NCI-H2081 treated with DMSO at 0.1 percent for 48 hours (cell line): ENCODE results near the gene KBTBD12.
"Not testable (repeated sequence)": the region's sequence is repeated elsewhere in the genome, so short reads cannot be mapped to it uniquely, and the experiment has no call there.

ENCODE experiments used
- DNase-seq: peaks from one replicate; lab custom pipeline; 2025; lab: John Stamatoyannopoulos, UW

The KBTBD12 gene

DNA sequence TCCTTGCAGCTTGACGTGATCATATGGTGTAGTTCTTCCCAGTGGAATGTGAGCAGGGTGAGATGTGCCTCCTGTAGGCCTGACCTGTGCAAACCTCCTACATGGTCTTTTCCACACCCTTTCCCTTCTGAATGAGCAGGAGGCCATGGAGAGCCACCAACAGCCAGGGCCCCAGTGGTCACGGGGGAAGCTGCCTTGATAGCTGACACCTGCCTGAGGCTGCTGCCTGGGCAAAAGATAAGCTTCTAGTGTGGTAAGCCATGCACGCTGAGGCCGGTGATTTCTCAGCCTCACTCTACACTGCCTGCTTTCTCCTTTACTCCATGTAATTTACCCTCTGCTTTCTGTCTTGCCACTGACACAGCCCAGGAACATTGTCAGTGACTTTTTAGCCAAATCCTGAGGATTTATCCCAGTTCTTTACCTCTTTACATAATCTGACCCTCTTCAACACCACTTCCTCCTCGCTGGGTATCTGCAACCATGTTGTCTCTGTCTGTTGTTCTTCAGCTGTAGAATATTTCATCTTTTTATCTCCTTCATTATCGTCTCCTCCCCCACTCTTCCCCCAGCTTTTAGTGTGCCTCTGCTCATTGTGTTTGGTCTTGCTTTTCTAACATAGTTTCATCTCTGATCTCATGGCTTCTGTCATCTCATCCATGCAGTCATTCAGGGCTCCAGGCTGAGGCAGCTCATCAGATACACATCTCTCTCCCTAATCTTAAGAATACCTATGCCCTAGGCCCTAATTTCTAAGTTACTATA lies 11.2 kb upstream of the KBTBD12 start:
- DNase-seq = no peak

DNA sequence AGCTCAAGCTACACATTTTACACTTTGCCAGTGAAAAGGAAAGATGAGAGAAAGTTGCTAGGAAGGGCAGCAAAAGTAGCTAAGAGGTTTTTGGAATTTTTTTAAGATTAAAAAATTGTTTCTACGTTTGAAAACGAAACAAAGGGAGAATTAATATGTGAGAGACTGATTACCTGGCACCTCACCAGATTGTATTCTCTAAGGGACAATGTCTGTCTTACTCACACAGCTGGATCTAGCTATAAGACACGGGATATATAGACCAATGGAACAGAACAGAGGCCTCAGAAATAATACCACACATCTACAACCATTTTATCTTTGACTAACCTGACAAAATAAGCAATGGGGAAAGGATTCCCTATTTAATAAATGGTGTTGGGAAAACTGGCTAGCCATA lies 9.5 kb upstream of the KBTBD12 start:
- DNase-seq = no peak

DNA sequence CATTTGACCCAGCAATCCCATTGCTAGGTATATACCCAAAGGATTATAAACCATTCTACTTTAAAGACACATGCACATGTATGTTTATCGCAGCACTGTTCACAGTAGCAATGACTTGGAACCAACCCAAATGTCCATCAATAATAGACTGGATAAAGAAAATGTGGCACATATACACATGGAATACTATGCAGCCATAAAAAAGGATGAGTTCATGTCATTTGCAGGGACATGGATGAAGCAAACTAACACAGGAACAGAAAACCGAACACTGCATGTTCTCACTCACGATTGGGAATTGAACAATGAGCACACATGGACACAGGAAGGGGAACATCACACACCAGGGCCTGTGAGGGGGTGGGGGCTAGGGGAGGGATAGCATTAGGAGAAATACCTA lies 8.4 kb upstream of the KBTBD12 start:
- DNase-seq = not testable (repeated sequence)

GRCh38 chr3:127908202-127908601 lies 6.8 kb upstream of the KBTBD12 start:
- DNase-seq = no peak

DNA sequence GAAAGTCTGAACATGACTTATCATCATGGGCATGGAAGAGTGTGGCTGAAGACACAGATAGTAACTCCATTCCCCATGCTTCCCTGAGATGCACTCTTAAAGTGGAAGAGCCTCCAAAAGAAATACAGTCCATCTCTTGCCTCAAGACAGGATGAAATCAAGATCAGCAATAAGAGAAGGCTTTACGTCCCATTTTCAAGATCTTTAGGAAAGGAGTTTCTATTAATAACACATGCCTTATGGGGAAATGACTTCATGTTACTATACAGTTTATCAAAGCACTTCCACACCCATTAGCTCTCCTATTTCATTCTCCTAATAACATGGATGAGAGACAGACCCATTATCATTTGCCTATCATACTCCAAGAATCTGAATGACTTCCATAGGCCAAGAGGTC lies 6.1 kb upstream of the KBTBD12 start:
- no peak for DNase-seq

DNA sequence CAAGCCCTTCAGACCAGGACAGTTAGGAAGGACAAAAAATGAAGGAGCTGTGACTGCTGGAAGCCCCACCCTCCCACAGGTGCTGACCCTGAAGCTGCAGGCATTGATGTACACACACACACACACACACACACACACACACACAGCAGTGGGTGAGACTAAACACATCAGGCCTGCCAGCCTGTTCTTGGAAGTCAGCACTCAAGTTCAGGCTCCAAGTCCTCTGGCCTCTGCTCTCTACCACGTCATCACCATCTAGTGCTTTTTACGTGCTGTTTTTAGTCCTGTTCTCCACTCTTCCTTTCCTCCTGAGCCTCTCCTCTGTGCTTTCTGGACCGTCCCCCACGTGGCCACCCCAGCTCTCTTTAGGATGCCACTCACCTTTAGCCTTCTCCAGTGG lies 5.4 kb upstream of the KBTBD12 start:
- DNase-seq = no peak

- no peak for DNase-seq
Observed at GRCh38 chr3:127911421-127911931, 3.6 kb upstream of the KBTBD12 start.

- DNase-seq = not testable (repeated sequence)
Observed at GRCh38 chr3:127913841-127914240, 1.2 kb upstream of the KBTBD12 start.

GRCh38 chr3:127914584-127914983 lies 448 bp upstream of the KBTBD12 start:
- DNase-seq = no peak

DNA sequence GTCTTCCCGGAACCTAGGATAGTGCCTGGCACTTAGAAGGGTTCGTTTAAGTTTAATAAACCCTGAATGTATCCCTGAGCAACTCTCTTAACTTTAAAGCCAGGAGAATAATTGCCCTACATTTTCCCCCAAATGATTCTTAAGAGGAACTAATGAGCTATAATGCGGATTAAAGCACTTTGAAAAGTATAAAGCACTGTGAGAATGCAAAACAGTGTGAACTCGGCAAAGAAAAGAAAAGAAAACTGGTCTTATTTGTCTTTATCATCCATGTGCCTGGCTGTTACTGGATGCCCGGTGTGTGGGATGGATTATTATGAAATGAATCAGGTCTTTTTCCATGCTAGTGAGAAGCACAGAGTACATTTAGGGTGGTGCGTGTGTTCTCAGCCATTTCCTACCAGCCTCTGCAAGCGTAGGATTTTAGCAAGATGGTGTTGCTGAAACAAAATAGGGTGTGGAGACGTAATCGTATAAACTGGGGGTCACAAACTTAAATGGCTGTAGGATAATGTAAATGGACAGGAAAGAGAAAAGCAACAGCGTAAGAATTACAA lies 983 bp downstream of the KBTBD12 start:
- DNase-seq = no peak

GRCh38 chr3:127920738-127921137 lies 5.7 kb downstream of the KBTBD12 start:
- no peak for DNase-seq

GRCh38 chr3:127923611-127924010 lies 8.6 kb downstream of the KBTBD12 start:
- no peak for DNase-seq

GRCh38 chr3:127925384-127925783 lies 10.4 kb downstream of the KBTBD12 start:
- DNase-seq = no peak

GRCh38 chr3:127927829-127928604 lies 13.0 kb downstream of the KBTBD12 start:
- no peak for DNase-seq

GRCh38 chr3:127929818-127930413 lies 14.9 kb downstream of the KBTBD12 start:
- no peak for DNase-seq

- no peak for DNase-seq
Observed at GRCh38 chr3:127933396-127933795, 18.4 kb downstream of the KBTBD12 start.

DNA sequence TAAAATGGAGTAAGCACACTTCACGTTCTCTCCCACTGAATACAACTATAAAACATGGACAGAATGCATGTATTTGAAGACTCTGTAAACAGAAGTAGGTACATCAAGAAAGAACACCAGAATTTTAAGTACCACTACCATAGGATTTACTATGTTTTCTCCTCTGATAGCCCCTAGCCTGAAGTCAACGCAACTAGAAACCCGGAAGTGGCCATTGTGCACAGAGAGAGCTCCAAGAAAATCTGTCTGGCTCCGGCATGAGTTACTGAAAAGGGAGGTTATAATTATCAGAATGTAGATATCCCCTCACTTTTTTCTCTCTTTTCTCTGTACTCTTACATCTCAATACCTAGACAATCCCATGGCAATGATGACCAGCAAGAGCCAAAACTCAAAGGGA lies 23.8 kb downstream of the KBTBD12 start:
- DNase-seq = no peak

DNA sequence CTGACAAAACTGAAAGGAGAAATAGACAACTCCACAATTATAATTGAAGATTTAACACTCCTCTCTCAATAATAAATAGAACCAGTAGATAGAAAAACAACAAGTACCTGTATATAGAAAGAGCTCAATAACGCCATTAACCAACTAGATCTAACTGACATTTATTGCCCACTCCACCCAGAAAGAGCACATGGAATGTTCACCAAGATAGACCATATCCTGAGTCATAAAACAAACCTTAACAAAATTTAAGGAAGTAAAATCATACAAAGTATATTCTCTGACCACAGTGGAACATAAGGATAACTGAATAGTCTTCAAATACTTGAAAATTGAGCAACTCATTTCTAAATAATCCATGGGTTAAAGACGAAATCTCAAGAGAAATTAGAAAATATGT lies 25.1 kb downstream of the KBTBD12 start:
- DNase-seq = no peak

DNA sequence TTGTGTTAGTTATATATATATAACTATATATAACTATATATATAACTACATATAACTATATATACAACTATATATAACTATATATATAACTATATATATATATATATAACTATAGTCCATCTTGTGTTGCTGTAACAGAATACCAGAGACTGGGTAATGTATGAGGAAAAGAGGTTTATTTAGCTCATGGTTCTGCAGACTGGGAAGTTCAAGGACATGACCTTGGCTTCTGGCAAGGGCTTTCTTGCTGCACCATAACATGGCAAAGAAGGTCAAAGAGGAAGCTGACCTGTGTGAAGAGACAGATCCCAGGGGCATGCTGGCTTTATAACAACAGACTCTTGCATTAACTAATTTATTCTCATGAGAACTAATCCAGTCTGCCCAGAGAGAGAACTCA lies 27.6 kb downstream of the KBTBD12 start:
- DNase-seq = no peak

- DNase-seq = no peak
Observed at GRCh38 chr3:127948211-127948610, 33.2 kb downstream of the KBTBD12 start.

DNA sequence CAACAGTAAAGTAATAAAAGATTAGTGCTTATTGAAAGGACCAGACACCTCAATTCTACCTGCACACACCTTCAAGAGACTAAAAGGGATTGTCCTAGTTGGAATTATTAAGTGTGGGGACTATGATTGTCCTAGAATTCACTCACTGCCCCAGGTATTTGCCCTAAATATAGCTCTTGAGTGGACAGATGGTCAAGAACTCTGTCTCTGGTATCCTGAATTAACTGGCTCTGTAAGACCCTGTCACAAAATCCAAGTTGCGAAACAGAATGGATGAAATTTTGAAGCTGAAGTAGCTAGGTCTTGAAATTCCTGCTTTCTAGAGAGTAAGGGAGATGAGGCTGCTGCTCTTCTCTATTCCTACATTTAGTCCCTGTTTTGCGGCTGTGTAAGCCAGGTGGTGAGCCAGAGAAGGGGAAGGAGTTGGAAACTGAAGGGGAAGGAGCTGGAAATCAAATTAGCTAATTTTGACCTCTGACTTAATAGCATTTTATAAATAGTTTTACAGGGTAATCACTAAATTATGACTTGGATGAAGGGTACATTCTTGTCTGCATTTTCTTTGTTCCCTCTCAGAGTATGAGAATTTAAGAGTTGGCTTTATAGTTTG lies 34.5 kb downstream of the KBTBD12 start:
- no peak for DNase-seq

DNA sequence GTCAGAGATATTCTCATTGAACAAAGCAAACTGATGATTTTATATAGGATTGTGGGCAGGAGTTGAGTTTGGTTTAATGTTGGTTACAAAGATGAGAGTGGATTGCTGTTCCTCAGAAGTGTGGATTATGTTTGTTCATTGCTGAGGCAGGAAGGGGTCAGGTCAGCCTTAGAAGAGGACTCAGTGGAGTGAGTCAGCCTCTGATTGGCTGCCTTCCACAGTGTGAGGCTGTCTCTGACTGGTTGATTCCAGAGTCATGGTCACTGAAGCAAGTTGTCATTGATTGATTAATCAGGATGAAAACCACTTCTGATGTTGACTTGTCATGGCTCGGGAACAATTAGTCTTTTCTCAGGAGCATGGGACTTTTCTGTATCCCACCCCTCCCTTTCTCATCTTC lies 36.2 kb downstream of the KBTBD12 start:
- no peak for DNase-seq
